Measurements from ENCODE around the gene LRP3.

DNA sequence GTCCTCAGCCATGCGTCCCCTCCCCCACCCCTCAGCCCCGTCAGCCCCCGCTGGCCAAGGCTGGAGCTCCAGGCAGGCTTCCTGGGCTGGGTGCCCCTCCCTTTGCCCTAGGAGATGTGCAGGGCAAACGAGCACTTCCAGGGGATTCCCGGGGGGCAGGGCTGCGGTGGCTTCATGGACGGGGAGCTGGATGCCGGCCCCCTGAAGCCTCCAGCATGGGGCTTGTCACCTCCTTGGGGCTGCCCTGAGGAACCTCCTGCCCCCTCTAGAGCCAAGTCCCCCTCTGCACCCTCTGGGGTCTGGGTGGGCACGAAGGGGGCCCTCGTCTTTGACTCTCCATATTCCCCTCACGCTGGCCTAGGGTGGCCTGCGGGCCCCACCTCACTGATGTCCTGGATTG lies 56.9 kb downstream of the LRP3 start:
- TF ChIP-seq, protein P1, sequence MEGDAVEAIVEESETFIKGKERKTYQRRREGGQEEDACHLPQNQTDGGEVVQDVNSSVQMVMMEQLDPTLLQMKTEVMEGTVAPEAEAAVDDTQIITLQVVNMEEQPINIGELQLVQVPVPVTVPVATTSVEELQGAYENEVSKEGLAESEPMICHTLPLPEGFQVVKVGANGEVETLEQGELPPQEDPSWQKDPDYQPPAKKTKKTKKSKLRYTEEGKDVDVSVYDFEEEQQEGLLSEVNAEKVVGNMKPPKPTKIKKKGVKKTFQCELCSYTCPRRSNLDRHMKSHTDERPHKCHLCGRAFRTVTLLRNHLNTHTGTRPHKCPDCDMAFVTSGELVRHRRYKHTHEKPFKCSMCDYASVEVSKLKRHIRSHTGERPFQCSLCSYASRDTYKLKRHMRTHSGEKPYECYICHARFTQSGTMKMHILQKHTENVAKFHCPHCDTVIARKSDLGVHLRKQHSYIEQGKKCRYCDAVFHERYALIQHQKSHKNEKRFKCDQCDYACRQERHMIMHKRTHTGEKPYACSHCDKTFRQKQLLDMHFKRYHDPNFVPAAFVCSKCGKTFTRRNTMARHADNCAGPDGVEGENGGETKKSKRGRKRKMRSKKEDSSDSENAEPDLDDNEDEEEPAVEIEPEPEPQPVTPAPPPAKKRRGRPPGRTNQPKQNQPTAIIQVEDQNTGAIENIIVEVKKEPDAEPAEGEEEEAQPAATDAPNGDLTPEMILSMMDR (IDR thresholded peaks at IDR 0.05) = no peak
- no peak for TF ChIP-seq ZFX (IDR thresholded peaks at IDR 0.05; ENCODE audit: borderline replicate concordance)

Data from 22Rv1 (cell line).